ENCODE results near the gene FAM83G. TPM values are rescaled to one million over a fixed set of nuclear protein-coding genes. Genes with fewer than 3 reads are reported as not detected.

Gene FAM83G
- total RNA-seq, 2 experiments from 2014 or later, result 2.9 to 3.0 TPM

DNA sequence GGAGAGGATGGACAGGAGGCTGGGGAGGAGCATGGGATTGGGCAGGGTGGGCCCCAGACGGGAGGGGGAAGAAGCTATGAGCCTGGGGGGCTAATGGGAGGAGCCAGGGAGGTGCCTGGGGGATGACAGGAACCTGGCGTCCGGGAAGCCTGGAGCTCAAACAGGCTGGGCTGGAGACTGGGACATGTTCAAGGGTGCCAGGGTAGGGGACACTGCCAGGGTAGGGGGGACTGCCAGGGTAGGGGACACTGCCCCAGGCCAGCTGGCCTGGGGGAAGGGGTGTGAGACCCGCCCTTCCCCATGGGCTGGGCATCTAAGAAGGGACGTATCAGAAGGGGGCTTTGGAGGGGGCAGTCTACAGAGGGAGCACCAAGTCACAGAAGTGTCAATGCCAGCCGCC, 7.0 kb upstream of the FAM83G start:
- no peak for ATAC-seq (ENCODE audit: poor library complexity)
- H3K4me3 ChIP-seq (ENCODE audit: low read length), result no peak overlapping the region
- H3K4me1 Mint-ChIP-seq (ENCODE audit: low read depth), result peaks cover 4% of the 10 kb centered on the region
- H3K27ac Mint-ChIP-seq, result no peak overlapping the region
- ChIA-PET POLR2A (no interaction called here), CTCF (no interaction called here)
- no peaks in the 10 kb centered on the region for H3K36me3 ChIP-seq (ENCODE audit: insufficient read depth, low read length)
- H3K27me3 Mint-ChIP-seq, result no peaks in the 10 kb centered on the region
- no peaks in the 10 kb centered on the region for H3K27me3 ChIP-seq (ENCODE audit: control insufficient read depth in 1 of 2, insufficient read depth in 2 of 2, low read length in 2 of 2)
- no peaks in the 10 kb centered on the region for H3K4me1 ChIP-seq (ENCODE audit: insufficient read depth, low read length)
- no peaks in the 10 kb centered on the region for H3K9me3 ChIP-seq (ENCODE audit: control insufficient read depth in 1 of 2, insufficient read depth in 1 of 2, low read length in 2 of 2)
- no peak overlapping the region for H3K27ac ChIP-seq (ENCODE audit: low read depth in 1 of 2, low read length in 2 of 2)
- TF ChIP-seq, protein P1, sequence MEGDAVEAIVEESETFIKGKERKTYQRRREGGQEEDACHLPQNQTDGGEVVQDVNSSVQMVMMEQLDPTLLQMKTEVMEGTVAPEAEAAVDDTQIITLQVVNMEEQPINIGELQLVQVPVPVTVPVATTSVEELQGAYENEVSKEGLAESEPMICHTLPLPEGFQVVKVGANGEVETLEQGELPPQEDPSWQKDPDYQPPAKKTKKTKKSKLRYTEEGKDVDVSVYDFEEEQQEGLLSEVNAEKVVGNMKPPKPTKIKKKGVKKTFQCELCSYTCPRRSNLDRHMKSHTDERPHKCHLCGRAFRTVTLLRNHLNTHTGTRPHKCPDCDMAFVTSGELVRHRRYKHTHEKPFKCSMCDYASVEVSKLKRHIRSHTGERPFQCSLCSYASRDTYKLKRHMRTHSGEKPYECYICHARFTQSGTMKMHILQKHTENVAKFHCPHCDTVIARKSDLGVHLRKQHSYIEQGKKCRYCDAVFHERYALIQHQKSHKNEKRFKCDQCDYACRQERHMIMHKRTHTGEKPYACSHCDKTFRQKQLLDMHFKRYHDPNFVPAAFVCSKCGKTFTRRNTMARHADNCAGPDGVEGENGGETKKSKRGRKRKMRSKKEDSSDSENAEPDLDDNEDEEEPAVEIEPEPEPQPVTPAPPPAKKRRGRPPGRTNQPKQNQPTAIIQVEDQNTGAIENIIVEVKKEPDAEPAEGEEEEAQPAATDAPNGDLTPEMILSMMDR (IDR thresholded peaks at IDR 0.05), result no peak
- no peak for DNase-seq
- no peaks in the 10 kb centered on the region for H3K36me3 Mint-ChIP-seq (ENCODE audit: low read depth)
- intact Hi-C loops (cut with DNase I, micrococcal nuclease), result loop anchor here in 1 of 2 experiments (10.0 kb wide), 1 partner anchor 187 kb away; no protein-coding TSS in a partner anchor
- no peaks in the 10 kb centered on the region for H3K9me3 Mint-ChIP-seq
- no peak overlapping the region for H3K4me3 Mint-ChIP-seq

GRCh38 chr17:19010729-19011505, 6.4 kb upstream of the FAM83G start:
- ChIA-PET CTCF (no interaction called here), POLR2A (no interaction called here)
- Mint-ChIP-seq H3K36me3 (ENCODE audit: low read depth) (no peaks in the 10 kb centered on the region), H3K4me1 (ENCODE audit: low read depth) (peaks cover 6% of the 10 kb centered on the region), H3K4me3 (no peak overlapping the region), H3K27me3 (no peaks in the 10 kb centered on the region), H3K27ac (peak overlapping the region; percentile 20), H3K9me3 (no peaks in the 10 kb centered on the region)
- no peaks in the 10 kb centered on the region for H3K36me3 ChIP-seq (ENCODE audit: insufficient read depth, low read length)
- no peaks in the 10 kb centered on the region for H3K4me1 ChIP-seq (ENCODE audit: insufficient read depth, low read length)
- no peak overlapping the region for H3K4me3 ChIP-seq (ENCODE audit: low read length)
- H3K27ac ChIP-seq (ENCODE audit: low read depth in 1 of 2, low read length in 2 of 2), result no peak overlapping the region
- no peak for DNase-seq
- no peaks in the 10 kb centered on the region for H3K27me3 ChIP-seq (ENCODE audit: control insufficient read depth in 1 of 2, insufficient read depth in 2 of 2, low read length in 2 of 2)
- no peak for ATAC-seq (ENCODE audit: poor library complexity)
- intact Hi-C loops (cut with DNase I, micrococcal nuclease), result loop anchor here in 1 of 2 experiments (10.0 kb wide), 1 partner anchor 186 kb away; no protein-coding TSS in a partner anchor
- TF ChIP-seq, protein P1 (IDR thresholded peaks at IDR 0.05), result no peak
- no peaks in the 10 kb centered on the region for H3K9me3 ChIP-seq (ENCODE audit: control insufficient read depth in 1 of 2, insufficient read depth in 1 of 2, low read length in 2 of 2)

DNA sequence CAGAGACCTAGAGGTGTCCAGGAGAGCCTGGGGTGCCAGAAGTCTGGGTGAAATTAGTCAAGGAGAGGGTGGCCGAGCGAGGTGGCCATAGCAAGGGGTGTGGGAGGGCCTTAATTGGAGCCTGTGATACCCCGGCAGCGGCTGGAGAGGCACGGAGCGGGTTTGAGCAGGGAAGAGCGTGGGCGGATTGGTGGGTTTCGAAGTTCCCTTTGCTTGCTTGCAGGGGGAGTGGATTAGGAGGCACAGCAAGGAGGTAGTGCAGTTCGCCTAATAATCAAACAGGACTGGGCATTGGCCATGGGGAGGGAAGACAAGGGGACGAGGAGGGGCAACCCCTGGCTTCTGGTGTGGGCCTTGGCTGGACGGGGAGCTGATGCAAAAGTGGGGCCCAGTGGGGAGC, 5.4 kb upstream of the FAM83G start:
- H3K4me3 Mint-ChIP-seq, result no peak overlapping the region
- CTCF ChIA-PET, result no interaction called here
- no peak overlapping the region for H3K27ac Mint-ChIP-seq

More for the DNA sequence above, 5.4 kb upstream of the FAM83G start:
- H3K4me1 Mint-ChIP-seq (ENCODE audit: low read depth), result peaks cover 7% of the 10 kb centered on the region
- intact Hi-C loops (cut with DNase I, micrococcal nuclease), result loop anchor here in 1 of 2 experiments (5.0 to 10.0 kb wide), 5 partner anchors 43 to 355 kb away; partner anchors contain the start of genes B9D1 and PRPSAP2
- H3K27me3 Mint-ChIP-seq, result no peaks in the 10 kb centered on the region
- DNase-seq (no peak), ATAC-seq (ENCODE audit: poor library complexity) (no peak)
- H3K27me3 ChIP-seq (ENCODE audit: control insufficient read depth in 1 of 2, insufficient read depth in 2 of 2, low read length in 2 of 2), result no peaks in the 10 kb centered on the region
- H3K27ac ChIP-seq (ENCODE audit: low read depth in 1 of 2, low read length in 2 of 2), result no peak overlapping the region
- H3K36me3 Mint-ChIP-seq (ENCODE audit: low read depth), result no peaks in the 10 kb centered on the region
- no peak overlapping the region for H3K4me3 ChIP-seq (ENCODE audit: low read length)
- TF ChIP-seq, protein P1 (IDR thresholded peaks at IDR 0.05), result no peak
- H3K36me3 ChIP-seq (ENCODE audit: insufficient read depth, low read length), result no peaks in the 10 kb centered on the region
- H3K4me1 ChIP-seq (ENCODE audit: insufficient read depth, low read length), result peaks cover 5% of the 10 kb centered on the region
- no peaks in the 10 kb centered on the region for H3K9me3 ChIP-seq (ENCODE audit: control insufficient read depth in 1 of 2, insufficient read depth in 1 of 2, low read length in 2 of 2)
- no peaks in the 10 kb centered on the region for H3K9me3 Mint-ChIP-seq
- POLR2A ChIA-PET, result no interaction called here
